Erythroblast (primary cell): ENCODE data around the gene C5orf22.

Experiments
- GATA1 ChIP-seq: IDR thresholded peaks from 2 replicates; pipeline ENCODE4 v1.6.1; 2011; ENCODE audit warnings: low read depth, mild to moderate bottlenecking, control low read depth, low read length, moderate library complexity
- POLR2A ChIP-seq: IDR thresholded peaks from 2 replicates; pipeline ENCODE4 v1.6.1; 2011; ENCODE audit warnings: mild to moderate bottlenecking, low read length

GRCh38 chr5:31585895-31586270 lies 53.8 kb downstream of the C5orf22 start:
- TF ChIP-seq POLR2A: no peak
- no peak for TF ChIP-seq GATA1
